Mesenchymal stem cell (in vitro differentiated cells and primary cell): Measurements from ENCODE around the gene SLCO3A1.

Source experiments
- DNase-seq: peaks from one replicate; pipeline ENCODE4 v3.0.0-alpha.2; 2013
- H2AFZ ChIP-seq: one replicate; pipeline ENCODE4 v1.6.1; 2013; ENCODE audit warnings: low read depth, mild to moderate bottlenecking, control low read depth, inconsistent platforms, low read length, moderate library complexity
- H2AK5ac ChIP-seq: 2 replicates; pipeline ENCODE4 v1.6.1; 2013; ENCODE audit warnings: low read length, moderate library complexity, mild to moderate bottlenecking, inconsistent platforms; ENCODE audit not compliant: severe bottlenecking
- H2BK120ac ChIP-seq: one replicate; pipeline ENCODE4 v1.6.1; 2013; ENCODE audit warnings: low read depth, mild to moderate bottlenecking, inconsistent platforms, low read length, moderate library complexity
- H2BK12ac ChIP-seq, 2 experiments: one replicate each; pipeline ENCODE4 v1.6.1; 2013; ENCODE audit warnings: inconsistent platforms in 2 of 2, low read length in 2 of 2, mild to moderate bottlenecking in 2 of 2, moderate library complexity in 2 of 2, control low read depth in 1 of 2
- H2BK15ac ChIP-seq: one replicate; pipeline ENCODE4 v1.6.1; 2013; ENCODE audit warnings: mild to moderate bottlenecking, low read depth, inconsistent platforms; ENCODE audit not compliant: poor library complexity, severe bottlenecking
- H2BK5ac ChIP-seq: 2 replicates; pipeline ENCODE4 v1.6.1; 2013; ENCODE audit warnings: low read depth, mild to moderate bottlenecking, low read length, control low read depth, inconsistent platforms; ENCODE audit not compliant: poor library complexity, severe bottlenecking
- H3K14ac ChIP-seq, 2 experiments: one replicate each; pipeline ENCODE4 v1.6.1; 2013; ENCODE audit warnings: inconsistent platforms in 2 of 2, low read length in 2 of 2, control low read depth in 1 of 2, mild to moderate bottlenecking in 1 of 2, moderate library complexity in 1 of 2
- H3K18ac ChIP-seq, 2 experiments: one replicate each; pipeline ENCODE4 v1.6.1; 2013; ENCODE audit warnings: inconsistent platforms in 2 of 2, low read length in 2 of 2, control low read depth in 1 of 2, low read depth in 1 of 2, mild to moderate bottlenecking in 1 of 2
- H3K23ac ChIP-seq, 2 experiments: one replicate each; pipeline ENCODE4 v1.6.1; 2013; ENCODE audit warnings: inconsistent platforms in 2 of 2, low read length in 2 of 2, mild to moderate bottlenecking in 2 of 2, moderate library complexity in 2 of 2, control low read depth in 1 of 2
- H3K27ac ChIP-seq: 2 replicates; pipeline ENCODE4 v1.5.1; 2013; ENCODE audit warnings: mild to moderate bottlenecking, moderate library complexity, low read length, control low read depth, inconsistent platforms; ENCODE audit not compliant: poor library complexity, severe bottlenecking
- H3K27me3 ChIP-seq, 2 experiments: 2 replicates each; pipeline versions ENCODE4 v1.6.1 to v1.7.0; 2013; ENCODE audit warnings: low read length in 2 of 2, mild to moderate bottlenecking in 2 of 2, moderate library complexity in 2 of 2, control low read depth in 1 of 2, inconsistent platforms in 1 of 2; ENCODE audit not compliant: control insufficient read depth in 1 of 2, insufficient read depth in 1 of 2
- H3K36me3 ChIP-seq, 2 experiments: 2 replicates each; pipeline versions ENCODE4 v1.6.1 to v1.7.0; 2013; ENCODE audit warnings: low read length in 2 of 2, control low read depth in 1 of 2, inconsistent platforms in 1 of 2, low read depth in 1 of 2, mild to moderate bottlenecking in 1 of 2; ENCODE audit not compliant: insufficient read depth in 2 of 2, control insufficient read depth in 1 of 2
- H3K4ac ChIP-seq, 2 experiments: one replicate each; pipeline ENCODE4 v1.6.1; 2013; ENCODE audit warnings: inconsistent platforms in 2 of 2, low read length in 2 of 2, mild to moderate bottlenecking in 2 of 2, moderate library complexity in 2 of 2, control low read depth in 1 of 2, low read depth in 1 of 2
- H3K4me1 ChIP-seq: 2 replicates; pipeline ENCODE4 v1.6.1; 2013; ENCODE audit warnings: low read depth, low read length, control low read depth; ENCODE audit not compliant: control insufficient read depth, insufficient read depth
- H3K4me2 ChIP-seq: 2 replicates; pipeline ENCODE4 v1.6.1; 2013; ENCODE audit warnings: low read length, mild to moderate bottlenecking, inconsistent platforms; ENCODE audit not compliant: poor library complexity, severe bottlenecking
- H3K4me3 ChIP-seq, 2 experiments: 2 replicates each; pipeline versions ENCODE4 v1.5.1 to v1.7.0; 2013; ENCODE audit warnings: low read length in 2 of 2, mild to moderate bottlenecking in 2 of 2, control low read depth in 1 of 2, low read depth in 1 of 2; ENCODE audit not compliant: insufficient read depth in 1 of 2
- H3K79me1 ChIP-seq: replicated peaks from 2 replicates; pipeline ENCODE4 v1.6.1; 2013; ENCODE audit warnings: mild to moderate bottlenecking, control low read depth, low read length, inconsistent platforms; ENCODE audit not compliant: poor library complexity, severe bottlenecking
- H3K9ac ChIP-seq: 2 replicates; pipeline ENCODE4 v1.7.0; 2013; ENCODE audit warnings: mild to moderate bottlenecking, low read length, moderate library complexity
- H3K9me3 ChIP-seq: 2 replicates; pipeline ENCODE4 v1.7.0; 2013; ENCODE audit warnings: mild to moderate bottlenecking, low read length; ENCODE audit not compliant: control insufficient read depth
- H4K8ac ChIP-seq: one replicate; pipeline ENCODE4 v1.6.1; 2013; ENCODE audit warnings: inconsistent platforms, mild to moderate bottlenecking, low read length, moderate library complexity
- H4K91ac ChIP-seq: one replicate; pipeline ENCODE4 v1.6.1; 2013; ENCODE audit warnings: mild to moderate bottlenecking, low read length, inconsistent platforms
- WGBS: methylation state at CpG from one replicate; pipeline ENCODE4 v1.1.7; 2013; ENCODE audit warnings: mixed read lengths; 5-methylcytosine and 5-hydroxymethylcytosine counted together

The SLCO3A1 gene

GRCh38 chr15:91845720-91846119 lies 7.8 kb upstream of the SLCO3A1 start:
- Histone ChIP-seq H2BK12ac (no peak overlapping the region), H2AFZ (no peak overlapping the region), H3K27ac (no peak overlapping the region), H3K79me1 (no peaks in the 10 kb centered on the region), H3K23ac (no peak overlapping the region), H3K18ac (no peak overlapping the region), H3K9me3 (peaks cover 3% of the 10 kb centered on the region), H3K4me2 (no peak overlapping the region), H4K8ac (no peak overlapping the region), H3K27me3 (peaks cover 4 to 21% of the 10 kb centered on the region in 2 experiments), H3K4ac (no peak overlapping the region), H2BK15ac (no peak overlapping the region), H2BK5ac (no peak overlapping the region), H3K4me3 (no peak overlapping the region), H2AK5ac (no peak overlapping the region), H3K4me1 (no peaks in the 10 kb centered on the region), H4K91ac (no peak overlapping the region), H3K36me3 (no peaks in the 10 kb centered on the region), H3K9ac (no peak overlapping the region), H3K14ac (no peak overlapping the region), H2BK120ac (no peak overlapping the region)
- DNase-seq, result no peak
- 57% methylated on average over 4 of the region's 6 CpGs for WGBS

GRCh38 chr15:91849180-91849579 lies 4.3 kb upstream of the SLCO3A1 start:
- H3K36me3 ChIP-seq, result no peaks in the 10 kb centered on the region
- H3K14ac ChIP-seq, result no peak overlapping the region
- no peak overlapping the region for H3K23ac ChIP-seq
- H3K9me3 ChIP-seq, result no peaks in the 10 kb centered on the region
- peaks cover 4 to 21% of the 10 kb centered on the region in 2 experiments for H3K27me3 ChIP-seq
- no peak overlapping the region for H2BK12ac ChIP-seq
- no peak overlapping the region for H3K9ac ChIP-seq
- no peaks in the 10 kb centered on the region for H3K79me1 ChIP-seq
- no peak overlapping the region for H2AK5ac ChIP-seq
- no peak overlapping the region for H4K91ac ChIP-seq
- no peak overlapping the region for H3K18ac ChIP-seq
- no peak overlapping the region for H3K4ac ChIP-seq
- no peak overlapping the region for H4K8ac ChIP-seq
- no peak overlapping the region for H3K27ac ChIP-seq
- H2BK15ac ChIP-seq, result no peak overlapping the region
- H3K4me1 ChIP-seq, result peaks cover 7% of the 10 kb centered on the region
- 63% methylated on average over 3 of the region's 3 CpGs for WGBS
- H3K4me2 ChIP-seq, result no peak overlapping the region
- H3K4me3 ChIP-seq, result no peak overlapping the region
- no peak overlapping the region for H2AFZ ChIP-seq
- no peak overlapping the region for H2BK5ac ChIP-seq
- no peak for DNase-seq
- H2BK120ac ChIP-seq, result no peak overlapping the region

GRCh38 chr15:91849749-91850161 lies 3.8 kb upstream of the SLCO3A1 start:
- Histone ChIP-seq H3K14ac (no peak overlapping the region), H3K36me3 (no peaks in the 10 kb centered on the region), H3K9ac (no peak overlapping the region), H3K27me3 (peaks cover 8 to 15% of the 10 kb centered on the region in 2 experiments), H3K4me2 (no peak overlapping the region), H2BK5ac (no peak overlapping the region), H2BK12ac (no peak overlapping the region), H3K4me3 (no peak overlapping the region), H3K79me1 (no peaks in the 10 kb centered on the region), H3K9me3 (no peaks in the 10 kb centered on the region), H3K23ac (no peak overlapping the region), H3K4ac (no peak overlapping the region), H3K18ac (no peak overlapping the region), H3K27ac (no peak overlapping the region), H2AK5ac (no peak overlapping the region), H2AFZ (no peak overlapping the region), H4K8ac (no peak overlapping the region), H4K91ac (no peak overlapping the region), H3K4me1 (peaks cover 7% of the 10 kb centered on the region), H2BK15ac (no peak overlapping the region), H2BK120ac (no peak overlapping the region)
- DNase-seq, result peak; percentile 21
- WGBS, result 98% methylated on average over 6 of the region's 7 CpGs

GRCh38 chr15:91852741-91853510 lies 582 bp upstream of the SLCO3A1 start:
- peak overlapping the region; percentile 94 for H3K9ac ChIP-seq
- H2AFZ ChIP-seq, result peak overlapping the region; percentile 33
- peak overlapping the region; percentile 74 to 86 for H3K4me3 ChIP-seq
- peak overlapping the region; percentile 99 for H3K4me2 ChIP-seq
- H3K79me1 ChIP-seq, result no peaks in the 10 kb centered on the region
- H2BK120ac ChIP-seq, result no peak overlapping the region
- no peak overlapping the region for H2BK15ac ChIP-seq
- no peaks in the 10 kb centered on the region for H3K9me3 ChIP-seq
- H2BK12ac ChIP-seq, result no peak overlapping the region
- H3K27ac ChIP-seq, result peak overlapping the region; percentile 43
- under 1% methylated on average over 46 of the region's 70 CpGs for WGBS
- no peaks in the 10 kb centered on the region for H3K36me3 ChIP-seq
- no peak overlapping the region for H4K91ac ChIP-seq
- peaks cover 7% of the 10 kb centered on the region for H3K4me1 ChIP-seq
- H3K18ac ChIP-seq, result no peak overlapping the region
- H3K4ac ChIP-seq, result no peak overlapping the region
- H3K27me3 ChIP-seq, result peaks cover 0 to 8% of the 10 kb centered on the region in 2 experiments
- H2AK5ac ChIP-seq, result no peak overlapping the region
- no peak overlapping the region for H3K14ac ChIP-seq
- H3K23ac ChIP-seq, result no peak overlapping the region
- H4K8ac ChIP-seq, result no peak overlapping the region
- H2BK5ac ChIP-seq, result no peak overlapping the region
- peak; percentile 40 for DNase-seq
